GM23338 (cell line): ENCODE data around the gene APOA1. TPM values are rescaled to one million over a fixed set of nuclear protein-coding genes. Genes with fewer than 3 reads are reported as not detected.

Experiments
- ATAC-seq: fragments of 200-7000 bp; cut with Tn5 transposase; 3 replicates; pipeline ENCODE4 v1.9.1; 2020
- DNase-seq: peaks from one replicate; pipeline ENCODE4 v3.0.0-alpha.2; 2015; ENCODE audit warnings: low spot score
- H2AFZ ChIP-seq: fragments of 200-600 bp; sonication (generic); 2 replicates; pipeline ENCODE4 v1.8.0; 2016; ENCODE audit warnings: antibody characterized with exemption, mild to moderate bottlenecking, moderate library complexity
- H3F3A ChIP-seq: fragments of 200-600 bp; sonication (generic); replicated peaks from 2 replicates; pipeline ENCODE4 v1.8.0; 2017; ENCODE audit warnings: antibody characterized with exemption, mixed run types, low read depth
- H3K27ac ChIP-seq: fragments of 200-600 bp; sonication (generic); 2 replicates; pipeline ENCODE4 v1.6.1; 2016; ENCODE audit warnings: low read depth
- H3K27me3 ChIP-seq: fragments of 200-600 bp; sonication (generic); 2 replicates; pipeline ENCODE4 v1.8.0; 2016; ENCODE audit warnings: mild to moderate bottlenecking, mixed run types, moderate library complexity; ENCODE audit not compliant: insufficient read depth
- H3K36me3 ChIP-seq: fragments of 200-600 bp; sonication (generic); 2 replicates; pipeline ENCODE4 v1.8.0; 2016; ENCODE audit warnings: mild to moderate bottlenecking; ENCODE audit not compliant: insufficient read depth
- H3K4me1 ChIP-seq: fragments of 200-600 bp; sonication (generic); 2 replicates; pipeline ENCODE4 v1.8.0; 2016; ENCODE audit warnings: mild to moderate bottlenecking, moderate library complexity; ENCODE audit not compliant: insufficient read depth
- H3K4me2 ChIP-seq: fragments of 200-600 bp; sonication (generic); 2 replicates; pipeline ENCODE4 v1.7.1; 2017; ENCODE audit warnings: mixed run types
- H3K4me3 ChIP-seq: fragments of 200-600 bp; sonication (generic); 2 replicates; pipeline ENCODE4 v1.6.1; 2016; ENCODE audit warnings: mixed run types
- H3K79me2 ChIP-seq: fragments of 200-600 bp; sonication (generic); replicated peaks from 2 replicates; pipeline ENCODE4 v1.8.0; 2017; ENCODE audit warnings: mild to moderate bottlenecking; ENCODE audit not compliant: insufficient read depth
- H3K9me2 ChIP-seq: fragments of 200-600 bp; sonication (generic); 2 replicates; pipeline ENCODE4 v1.8.0; 2017; ENCODE audit not compliant: insufficient read depth
- H4K20me1 ChIP-seq: fragments of 200-600 bp; sonication (generic); replicated peaks from 2 replicates; pipeline ENCODE4 v1.8.0; 2017; ENCODE audit warnings: mild to moderate bottlenecking; ENCODE audit not compliant: insufficient read depth
- H3K27ac Mint-ChIP-seq: 2 replicates; pipeline ENCODE4 v1.8.0; 2020; ENCODE audit warnings: inconsistent platforms, mild to moderate bottlenecking, moderate library complexity, mixed read lengths
- H3K27me3 Mint-ChIP-seq: 3 replicates; pipeline ENCODE4 v1.8.0; 2022; ENCODE audit warnings: low read depth, mild to moderate bottlenecking, moderate library complexity, mixed read lengths, inconsistent platforms; ENCODE audit not compliant: insufficient read depth, poor library complexity
- H3K36me3 Mint-ChIP-seq: 3 replicates; pipeline ENCODE4 v1.8.0; 2021; ENCODE audit warnings: low read depth, mild to moderate bottlenecking, inconsistent platforms, moderate library complexity, mixed read lengths
- H3K4me1 Mint-ChIP-seq: 3 replicates; pipeline ENCODE4 v1.8.0; 2020; ENCODE audit warnings: mild to moderate bottlenecking, inconsistent platforms, mixed read lengths
- H3K4me3 Mint-ChIP-seq: 3 replicates; pipeline ENCODE4 v1.8.0; 2021; ENCODE audit warnings: moderate library complexity, mild to moderate bottlenecking, inconsistent platforms, mixed read lengths
- H3K9me3 Mint-ChIP-seq: 3 replicates; pipeline ENCODE4 v1.8.0; 2020; ENCODE audit warnings: moderate library complexity, mild to moderate bottlenecking, inconsistent platforms, mixed read lengths
- CREB1 ChIP-seq: fragments of 250-450 bp; sonication (Bioruptor Pico); IDR thresholded peaks from 2 replicates; pipeline ENCODE4 v1.5.0; 2020; ENCODE audit warnings: low read depth, mild to moderate bottlenecking, moderate library complexity
- ETS1 ChIP-seq: IDR thresholded peaks from 2 replicates; pipeline ENCODE4 v1.6.1; 2016; ENCODE audit warnings: antibody characterized with exemption
- EZH2 ChIP-seq: fragments of 200-600 bp; sonication (generic); IDR thresholded peaks from one replicate; pipeline ENCODE4 v1.8.0; 2017; ENCODE audit warnings: antibody characterized with exemption, mild to moderate bottlenecking, low read depth; ENCODE audit not compliant: unreplicated experiment
- EZH2phosphoT487 ChIP-seq: fragments of 200-600 bp; sonication (generic); IDR thresholded peaks from one replicate; pipeline ENCODE4 v1.8.1; 2018; ENCODE audit warnings: antibody characterized with exemption; ENCODE audit not compliant: unreplicated experiment
- JUNB ChIP-seq: IDR thresholded peaks from one replicate; pipeline ENCODE4 v1.6.1; 2016; ENCODE audit warnings: antibody characterized with exemption; ENCODE audit not compliant: unreplicated experiment
- NANOG ChIP-seq: IDR thresholded peaks from 2 replicates; pipeline ENCODE4 v1.6.1; 2016; ENCODE audit warnings: antibody characterized with exemption, borderline replicate concordance
- POLR2AphosphoS5 ChIP-seq: IDR thresholded peaks from 2 replicates; pipeline ENCODE4 v1.6.1; 2016; ENCODE audit warnings: antibody characterized with exemption, low read depth
- ZNF114 ChIP-seq: fragments of 250-450 bp; sonication (Bioruptor Pico); IDR thresholded peaks from 2 replicates; pipeline ENCODE4 v1.5.0; 2020; ENCODE audit warnings: mild to moderate bottlenecking, moderate library complexity
- ZNF331 ChIP-seq: fragments of 250-450 bp; sonication (Bioruptor Pico); IDR thresholded peaks from 2 replicates; pipeline ENCODE4 v1.5.0; 2020; ENCODE audit warnings: low read depth, mild to moderate bottlenecking, moderate library complexity
- polyA plus RNA-seq: library from polyadenylated mRNA; unstranded; fragments of >200 nt; fragmentation: Nextera tagmentation; extraction: Ambion mirVana; gene quantifications from 2 replicates; pipeline ENCODE4 v1.2.1, GENCODE V29; 2016
- total RNA-seq: library from RNA; depleted of rRNA; stranded (reverse); fragments of >200 nt; shearing (Covaris generic); gene quantifications from 2 replicates; pipeline ENCODE4 v1.2.3, GENCODE V29; 2014
- TF ChIP-seq, protein P1 (sequence below): fragments of 250-450 bp; sonication (Bioruptor Pico); IDR thresholded peaks from 2 replicates; pipeline ENCODE4 v1.5.0; 2020; ENCODE audit warnings: mild to moderate bottlenecking, moderate library complexity
- TF ChIP-seq, protein P2 (sequence below): IDR thresholded peaks from one replicate; pipeline ENCODE4 v1.6.1; 2018; ENCODE audit warnings: antibody characterized with exemption; ENCODE audit not compliant: unreplicated experiment

The APOA1 gene
- total and polyA plus RNA-seq, 2 experiments from 2014 or later: 0.60 TPM; not detected in 1

DNA sequence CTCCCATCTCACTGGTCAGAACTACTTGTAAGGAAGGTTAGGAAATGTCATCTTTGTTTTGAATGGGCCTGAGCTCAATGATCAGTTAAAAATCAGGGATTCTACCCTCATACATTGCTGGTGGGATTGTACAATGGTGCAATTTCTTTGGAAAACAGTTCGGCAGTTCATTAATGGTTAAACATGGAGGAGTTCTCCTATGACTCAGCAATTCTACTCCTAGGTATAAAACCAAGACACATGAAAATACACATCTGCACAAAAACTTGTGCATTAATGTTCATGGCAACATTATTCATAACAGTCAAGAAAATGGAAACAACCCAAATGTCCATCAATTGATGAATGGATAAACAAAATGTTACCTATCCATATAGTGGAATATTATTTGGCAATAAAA is 40.9 kb downstream of the APOA1 start:
- Mint-ChIP-seq H3K4me3 (no peak overlapping the region), H3K9me3 (no peaks in the 10 kb centered on the region), H3K36me3 (no peaks in the 10 kb centered on the region), H3K27ac (0 out of 2 replicates have a peak overlapping the region, but pooled peaks have one; percentile 36), H3K27me3 (no peaks in the 10 kb centered on the region), H3K4me1 (peaks cover 9% of the 10 kb centered on the region)
- Histone ChIP-seq H4K20me1 (no peaks in the 10 kb centered on the region), H2AFZ (0 out of 2 replicates have a peak overlapping the region, but pooled peaks have one; percentile 32), H3K9me2 (peaks cover 6% of the 10 kb centered on the region; the same call in 1 of the 2 replicates), H3F3A (no peaks in the 10 kb centered on the region), H3K79me2 (no peaks in the 10 kb centered on the region), H3K4me2 (no peak overlapping the region), H3K27ac (no peak overlapping the region), H3K27me3 (no peaks in the 10 kb centered on the region), H3K4me1 (no peaks in the 10 kb centered on the region; the same call in 1 of the 2 replicates), H3K4me3 (no peak overlapping the region), H3K36me3 (no peaks in the 10 kb centered on the region)
- ATAC-seq (no peak), DNase-seq (no peak)
- TF ChIP-seq CREB1 (CRISPR knock-in tag) (no peak), ZNF114 (CRISPR knock-in tag) (no peak), POLR2AphosphoS5 (no peak), EZH2 (no peak)

- Histone ChIP-seq H2AFZ (no peak overlapping the region), H3K4me3 (no peak overlapping the region), H3K36me3 (no peaks in the 10 kb centered on the region), H3F3A (no peaks in the 10 kb centered on the region), H3K9me2 (peaks cover 6% of the 10 kb centered on the region; the same call in 1 of the 2 replicates), H4K20me1 (no peaks in the 10 kb centered on the region), H3K4me2 (no peak overlapping the region), H3K79me2 (no peaks in the 10 kb centered on the region), H3K27me3 (no peaks in the 10 kb centered on the region), H3K4me1 (no peaks in the 10 kb centered on the region; the same call in 1 of the 2 replicates), H3K27ac (no peak overlapping the region)
- Mint-ChIP-seq H3K4me1 (peaks cover 12% of the 10 kb centered on the region), H3K27me3 (peaks cover 5% of the 10 kb centered on the region), H3K9me3 (no peaks in the 10 kb centered on the region), H3K4me3 (no peak overlapping the region), H3K27ac (no peak overlapping the region), H3K36me3 (no peaks in the 10 kb centered on the region)
- ATAC-seq: no peak
- DNase-seq: no peak
- no peak for TF ChIP-seq ETS1
- no peak for TF ChIP-seq CREB1 (CRISPR knock-in tag)
- TF ChIP-seq, protein P1, sequence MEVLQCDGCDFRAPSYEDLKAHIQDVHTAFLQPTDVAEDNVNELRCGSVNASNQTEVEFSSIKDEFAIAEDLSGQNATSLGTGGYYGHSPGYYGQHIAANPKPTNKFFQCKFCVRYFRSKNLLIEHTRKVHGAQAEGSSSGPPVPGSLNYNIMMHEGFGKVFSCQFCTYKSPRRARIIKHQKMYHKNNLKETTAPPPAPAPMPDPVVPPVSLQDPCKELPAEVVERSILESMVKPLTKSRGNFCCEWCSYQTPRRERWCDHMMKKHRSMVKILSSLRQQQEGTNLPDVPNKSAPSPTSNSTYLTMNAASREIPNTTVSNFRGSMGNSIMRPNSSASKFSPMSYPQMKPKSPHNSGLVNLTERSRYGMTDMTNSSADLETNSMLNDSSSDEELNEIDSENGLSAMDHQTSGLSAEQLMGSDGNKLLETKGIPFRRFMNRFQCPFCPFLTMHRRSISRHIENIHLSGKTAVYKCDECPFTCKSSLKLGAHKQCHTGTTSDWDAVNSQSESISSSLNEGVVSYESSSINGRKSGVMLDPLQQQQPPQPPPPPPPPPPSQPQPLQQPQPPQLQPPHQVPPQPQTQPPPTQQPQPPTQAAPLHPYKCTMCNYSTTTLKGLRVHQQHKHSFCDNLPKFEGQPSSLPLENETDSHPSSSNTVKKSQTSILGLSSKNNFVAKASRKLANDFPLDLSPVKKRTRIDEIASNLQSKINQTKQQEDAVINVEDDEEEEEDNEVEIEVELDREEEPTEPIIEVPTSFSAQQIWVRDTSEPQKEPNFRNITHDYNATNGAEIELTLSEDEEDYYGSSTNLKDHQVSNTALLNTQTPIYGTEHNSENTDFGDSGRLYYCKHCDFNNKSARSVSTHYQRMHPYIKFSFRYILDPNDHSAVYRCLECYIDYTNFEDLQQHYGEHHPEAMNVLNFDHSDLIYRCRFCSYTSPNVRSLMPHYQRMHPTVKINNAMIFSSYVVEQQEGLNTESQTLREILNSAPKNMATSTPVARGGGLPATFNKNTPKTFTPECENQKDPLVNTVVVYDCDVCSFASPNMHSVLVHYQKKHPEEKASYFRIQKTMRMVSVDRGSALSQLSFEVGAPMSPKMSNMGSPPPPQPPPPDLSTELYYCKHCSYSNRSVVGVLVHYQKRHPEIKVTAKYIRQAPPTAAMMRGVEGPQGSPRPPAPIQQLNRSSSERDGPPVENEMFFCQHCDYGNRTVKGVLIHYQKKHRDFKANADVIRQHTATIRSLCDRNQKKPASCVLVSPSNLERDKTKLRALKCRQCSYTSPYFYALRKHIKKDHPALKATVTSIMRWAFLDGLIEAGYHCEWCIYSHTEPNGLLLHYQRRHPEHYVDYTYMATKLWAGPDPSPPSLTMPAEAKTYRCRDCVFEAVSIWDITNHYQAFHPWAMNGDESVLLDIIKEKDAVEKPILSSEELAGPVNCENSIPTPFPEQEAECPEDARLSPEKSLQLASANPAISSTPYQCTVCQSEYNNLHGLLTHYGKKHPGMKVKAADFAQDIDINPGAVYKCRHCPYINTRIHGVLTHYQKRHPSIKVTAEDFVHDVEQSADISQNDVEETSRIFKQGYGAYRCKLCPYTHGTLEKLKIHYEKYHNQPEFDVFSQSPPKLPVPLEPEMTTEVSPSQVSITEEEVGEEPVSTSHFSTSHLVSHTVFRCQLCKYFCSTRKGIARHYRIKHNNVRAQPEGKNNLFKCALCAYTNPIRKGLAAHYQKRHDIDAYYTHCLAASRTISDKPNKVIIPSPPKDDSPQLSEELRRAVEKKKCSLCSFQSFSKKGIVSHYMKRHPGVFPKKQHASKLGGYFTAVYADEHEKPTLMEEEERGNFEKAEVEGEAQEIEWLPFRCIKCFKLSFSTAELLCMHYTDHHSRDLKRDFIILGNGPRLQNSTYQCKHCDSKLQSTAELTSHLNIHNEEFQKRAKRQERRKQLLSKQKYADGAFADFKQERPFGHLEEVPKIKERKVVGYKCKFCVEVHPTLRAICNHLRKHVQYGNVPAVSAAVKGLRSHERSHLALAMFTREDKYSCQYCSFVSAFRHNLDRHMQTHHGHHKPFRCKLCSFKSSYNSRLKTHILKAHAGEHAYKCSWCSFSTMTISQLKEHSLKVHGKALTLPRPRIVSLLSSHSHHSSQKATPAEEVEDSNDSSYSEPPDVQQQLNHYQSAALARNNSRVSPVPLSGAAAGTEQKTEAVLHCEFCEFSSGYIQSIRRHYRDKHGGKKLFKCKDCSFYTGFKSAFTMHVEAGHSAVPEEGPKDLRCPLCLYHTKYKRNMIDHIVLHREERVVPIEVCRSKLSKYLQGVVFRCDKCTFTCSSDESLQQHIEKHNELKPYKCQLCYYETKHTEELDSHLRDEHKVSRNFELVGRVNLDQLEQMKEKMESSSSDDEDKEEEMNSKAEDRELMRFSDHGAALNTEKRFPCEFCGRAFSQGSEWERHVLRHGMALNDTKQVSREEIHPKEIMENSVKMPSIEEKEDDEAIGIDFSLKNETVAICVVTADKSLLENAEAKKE: no peak
- TF ChIP-seq, protein P2, sequence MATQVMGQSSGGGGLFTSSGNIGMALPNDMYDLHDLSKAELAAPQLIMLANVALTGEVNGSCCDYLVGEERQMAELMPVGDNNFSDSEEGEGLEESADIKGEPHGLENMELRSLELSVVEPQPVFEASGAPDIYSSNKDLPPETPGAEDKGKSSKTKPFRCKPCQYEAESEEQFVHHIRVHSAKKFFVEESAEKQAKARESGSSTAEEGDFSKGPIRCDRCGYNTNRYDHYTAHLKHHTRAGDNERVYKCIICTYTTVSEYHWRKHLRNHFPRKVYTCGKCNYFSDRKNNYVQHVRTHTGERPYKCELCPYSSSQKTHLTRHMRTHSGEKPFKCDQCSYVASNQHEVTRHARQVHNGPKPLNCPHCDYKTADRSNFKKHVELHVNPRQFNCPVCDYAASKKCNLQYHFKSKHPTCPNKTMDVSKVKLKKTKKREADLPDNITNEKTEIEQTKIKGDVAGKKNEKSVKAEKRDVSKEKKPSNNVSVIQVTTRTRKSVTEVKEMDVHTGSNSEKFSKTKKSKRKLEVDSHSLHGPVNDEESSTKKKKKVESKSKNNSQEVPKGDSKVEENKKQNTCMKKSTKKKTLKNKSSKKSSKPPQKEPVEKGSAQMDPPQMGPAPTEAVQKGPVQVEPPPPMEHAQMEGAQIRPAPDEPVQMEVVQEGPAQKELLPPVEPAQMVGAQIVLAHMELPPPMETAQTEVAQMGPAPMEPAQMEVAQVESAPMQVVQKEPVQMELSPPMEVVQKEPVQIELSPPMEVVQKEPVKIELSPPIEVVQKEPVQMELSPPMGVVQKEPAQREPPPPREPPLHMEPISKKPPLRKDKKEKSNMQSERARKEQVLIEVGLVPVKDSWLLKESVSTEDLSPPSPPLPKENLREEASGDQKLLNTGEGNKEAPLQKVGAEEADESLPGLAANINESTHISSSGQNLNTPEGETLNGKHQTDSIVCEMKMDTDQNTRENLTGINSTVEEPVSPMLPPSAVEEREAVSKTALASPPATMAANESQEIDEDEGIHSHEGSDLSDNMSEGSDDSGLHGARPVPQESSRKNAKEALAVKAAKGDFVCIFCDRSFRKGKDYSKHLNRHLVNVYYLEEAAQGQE: no peak
- no peak for TF ChIP-seq NANOG
- TF ChIP-seq ZNF114 (CRISPR knock-in tag): no peak
- no peak for TF ChIP-seq JUNB
- no peak for TF ChIP-seq ZNF331 (CRISPR knock-in tag)
- TF ChIP-seq EZH2phosphoT487: no peak
- TF ChIP-seq EZH2: no peak
- no peak for TF ChIP-seq POLR2AphosphoS5
Observed at GRCh38 chr11:116794851-116795250, 42.6 kb downstream of the APOA1 start.
